Fibroblast of pulmonary artery (primary cell): Measurements from ENCODE around the gene CTTN.
A peak's percentile ranks its signal among the peaks of the same experiment; 100 is the strongest.

Experiments used
- DNase-seq: peaks from one replicate; pipeline ENCODE4 v3.0.0-alpha.2; 2010; ENCODE audit warnings: low read depth
- H3K4me3 ChIP-seq: replicated peaks from 2 replicates; pipeline ENCODE4 v1.5.1; 2011; ENCODE audit warnings: low read depth, mild to moderate bottlenecking, control low read depth, low read length, moderate library complexity
- TF ChIP-seq, protein P1 (sequence below): IDR thresholded peaks from 2 replicates; pipeline ENCODE4 v1.5.1; 2011; ENCODE audit warnings: mild to moderate bottlenecking, control low read depth, low read length, inconsistent platforms; ENCODE audit errors: missing control alignments

Gene CTTN

GRCh38 chr11:70397983-70398833 lies at the start of gene CTTN:
TSS of gene CTTN (plus strand) at chr11:70398529. CDS start at chr11:70407298, 8,769 bp downstream.
- TF ChIP-seq, protein P1, sequence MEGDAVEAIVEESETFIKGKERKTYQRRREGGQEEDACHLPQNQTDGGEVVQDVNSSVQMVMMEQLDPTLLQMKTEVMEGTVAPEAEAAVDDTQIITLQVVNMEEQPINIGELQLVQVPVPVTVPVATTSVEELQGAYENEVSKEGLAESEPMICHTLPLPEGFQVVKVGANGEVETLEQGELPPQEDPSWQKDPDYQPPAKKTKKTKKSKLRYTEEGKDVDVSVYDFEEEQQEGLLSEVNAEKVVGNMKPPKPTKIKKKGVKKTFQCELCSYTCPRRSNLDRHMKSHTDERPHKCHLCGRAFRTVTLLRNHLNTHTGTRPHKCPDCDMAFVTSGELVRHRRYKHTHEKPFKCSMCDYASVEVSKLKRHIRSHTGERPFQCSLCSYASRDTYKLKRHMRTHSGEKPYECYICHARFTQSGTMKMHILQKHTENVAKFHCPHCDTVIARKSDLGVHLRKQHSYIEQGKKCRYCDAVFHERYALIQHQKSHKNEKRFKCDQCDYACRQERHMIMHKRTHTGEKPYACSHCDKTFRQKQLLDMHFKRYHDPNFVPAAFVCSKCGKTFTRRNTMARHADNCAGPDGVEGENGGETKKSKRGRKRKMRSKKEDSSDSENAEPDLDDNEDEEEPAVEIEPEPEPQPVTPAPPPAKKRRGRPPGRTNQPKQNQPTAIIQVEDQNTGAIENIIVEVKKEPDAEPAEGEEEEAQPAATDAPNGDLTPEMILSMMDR, result no peak
- H3K4me3 ChIP-seq, result peak within 1 kb of the TSS; percentile 83
- DNase-seq, result peak; percentile 83

DNA sequence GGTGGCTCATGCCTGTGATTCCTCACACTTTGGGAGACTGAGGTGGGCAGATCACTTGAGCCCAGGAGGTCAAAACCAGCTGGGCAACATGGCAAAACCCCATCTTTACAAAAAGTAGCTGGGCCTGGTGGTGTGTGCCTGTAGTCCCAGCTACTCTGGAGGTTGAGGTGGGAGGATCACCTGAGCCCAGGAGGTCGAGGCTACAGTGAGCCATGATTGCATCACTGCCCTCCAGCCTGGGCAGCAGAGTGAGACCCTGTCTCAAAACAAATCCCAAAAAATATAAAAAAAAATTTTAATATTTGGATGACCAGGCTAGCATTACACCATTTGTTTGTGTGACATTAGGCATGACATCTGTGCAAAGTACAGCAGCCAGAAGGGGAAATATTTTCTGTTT lies 49.7 kb upstream of the CTTN start:
- TF ChIP-seq, protein P1, result no peak
- DNase-seq, result no peak
- no peak overlapping the region for H3K4me3 ChIP-seq

GRCh38 chr11:70351646-70352045 lies 46.7 kb upstream of the CTTN start:
- no peak overlapping the region for H3K4me3 ChIP-seq
- no peak for DNase-seq
- TF ChIP-seq, protein P1, result no peak

DNA sequence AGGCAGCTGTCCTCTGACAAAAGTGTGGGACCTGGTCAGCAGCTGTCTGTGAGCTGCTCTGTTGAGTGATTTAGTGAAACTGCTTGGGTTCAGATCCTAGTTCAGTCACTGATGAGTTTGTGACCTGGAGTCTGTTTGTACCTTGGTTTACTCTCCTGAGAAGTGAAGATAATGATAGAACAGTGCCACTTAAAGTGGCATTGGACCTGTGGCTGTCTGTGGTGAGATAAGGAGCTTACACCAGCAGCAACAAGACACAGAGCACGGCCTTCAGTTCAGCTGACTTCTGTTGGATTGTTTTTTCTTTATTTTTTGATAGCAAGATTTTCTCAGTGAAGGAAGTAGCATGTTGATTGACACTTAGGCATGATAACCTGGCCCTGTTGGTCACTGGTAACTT lies 46.2 kb upstream of the CTTN start:
- no peak for DNase-seq
- TF ChIP-seq, protein P1, result no peak

DNA sequence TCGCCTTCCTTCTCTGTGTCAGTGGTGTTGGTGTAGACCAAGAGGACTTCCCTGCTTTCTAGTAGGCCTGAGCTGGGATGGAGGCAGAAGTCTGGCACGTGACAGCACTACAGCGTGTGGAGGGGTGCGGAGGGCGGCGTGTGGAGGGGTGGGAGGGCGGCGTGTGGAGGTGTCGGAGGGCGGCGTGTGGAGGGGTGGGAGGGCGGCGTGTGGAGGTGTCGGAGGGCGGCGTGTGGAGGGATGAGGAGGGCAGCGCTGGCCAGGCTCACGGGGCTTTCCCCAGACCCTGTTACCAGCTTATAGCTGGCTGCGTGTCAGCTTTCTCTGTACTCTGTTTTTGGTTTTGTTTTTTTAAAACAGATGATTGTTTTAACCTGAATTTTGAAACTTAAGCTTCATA lies 45.7 kb upstream of the CTTN start:
- TF ChIP-seq, protein P1, result no peak
- H3K4me3 ChIP-seq, result no peak overlapping the region
- DNase-seq, result no peak

More for the DNA sequence above, 46.2 kb upstream of the CTTN start:
- no peak overlapping the region for H3K4me3 ChIP-seq

DNA sequence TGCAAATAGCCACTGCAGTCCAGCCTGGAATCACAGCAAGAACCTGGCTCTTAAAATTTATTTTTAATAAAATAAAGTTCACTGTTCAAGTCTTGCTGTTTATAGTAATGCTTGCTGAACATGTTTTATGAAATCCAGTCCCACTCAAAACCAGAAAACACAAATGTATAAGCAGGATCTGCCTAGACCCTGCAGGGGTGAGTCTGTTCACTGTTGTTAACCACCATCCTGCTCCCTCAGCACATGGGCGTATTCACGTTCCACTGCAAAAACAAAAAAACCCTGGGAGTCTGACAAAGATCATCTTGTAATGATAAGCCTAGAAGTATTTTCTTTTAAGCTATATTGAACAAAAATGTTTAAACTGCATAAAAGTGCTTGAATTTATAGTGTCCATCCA lies 45.0 kb upstream of the CTTN start:
- TF ChIP-seq, protein P1, result no peak
- H3K4me3 ChIP-seq, result no peak overlapping the region
- no peak for DNase-seq
